GM08714 (cell line): ENCODE measurements around the gene SLC17A9.

Experiments
- H3K4me3 ChIP-seq: fragments of 200-500 bp; sonication (Bioruptor generic); 2 replicates; pipeline ENCODE4 v1.5.1; 2014; ENCODE audit warnings: mild to moderate bottlenecking, low read length, inconsistent platforms
- ZNF274 ChIP-seq: IDR thresholded peaks from 2 replicates; pipeline ENCODE4 v1.6.1; 2012; ENCODE audit warnings: mild to moderate bottlenecking, low read depth, low read length

SLC17A9 gene

GRCh38 chr20:62995898-62996595 lies 43.5 kb downstream of the SLC17A9 start:
- no peak for TF ChIP-seq ZNF274
- H3K4me3 ChIP-seq, result no peak overlapping the region

DNA sequence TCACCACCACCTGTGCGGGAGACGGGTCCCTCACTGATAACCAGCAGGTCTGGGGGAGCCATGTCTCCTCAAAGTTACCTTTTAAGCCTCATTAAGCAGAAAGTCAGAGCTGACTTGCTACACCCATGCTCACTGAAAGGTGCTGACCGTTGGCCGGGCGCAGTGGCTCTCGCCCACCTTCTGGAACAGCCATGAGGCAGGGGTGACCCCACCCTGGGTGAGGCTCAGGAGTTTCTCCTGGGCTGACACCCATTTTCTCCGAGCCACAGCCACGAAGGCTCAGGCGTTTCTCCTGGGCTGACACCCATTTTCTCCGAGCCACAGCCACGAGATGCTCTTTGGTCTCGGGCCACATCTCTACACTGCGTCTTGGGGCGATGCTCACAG lies 44.1 kb downstream of the SLC17A9 start:
- TF ChIP-seq ZNF274, result no peak
- no peak overlapping the region for H3K4me3 ChIP-seq

DNA sequence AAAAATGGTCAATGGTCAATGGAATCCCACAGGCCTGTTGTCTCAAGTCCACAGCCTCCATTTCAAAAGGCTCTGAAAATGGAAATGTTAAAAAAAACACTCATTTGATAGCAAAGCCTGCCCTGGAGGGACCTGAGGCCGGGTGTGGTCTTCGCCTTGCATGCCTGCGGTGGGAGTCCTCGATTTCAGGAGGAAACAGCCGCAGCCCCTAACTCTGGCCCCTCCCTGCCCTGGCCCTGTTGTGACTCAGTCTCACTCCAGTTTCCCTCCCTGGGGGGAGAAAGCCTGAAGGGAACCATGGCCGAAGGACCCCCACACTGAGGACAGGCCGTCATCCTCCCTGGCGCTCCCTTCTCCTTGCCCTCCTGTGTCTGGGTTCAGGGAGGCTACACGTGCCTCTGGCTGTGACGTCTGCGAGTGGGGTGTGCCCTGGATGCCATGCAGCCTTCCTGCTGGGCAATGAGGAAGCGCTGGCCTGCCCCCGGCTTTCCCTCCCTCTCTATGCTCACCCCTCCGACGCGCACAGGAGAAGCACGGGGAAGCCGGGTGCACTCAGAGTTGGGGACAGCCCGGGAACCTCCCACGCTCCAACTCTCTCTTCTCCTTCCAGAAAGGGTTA lies 45.0 kb downstream of the SLC17A9 start:
- no peak overlapping the region for H3K4me3 ChIP-seq
- TF ChIP-seq ZNF274, result no peak

DNA sequence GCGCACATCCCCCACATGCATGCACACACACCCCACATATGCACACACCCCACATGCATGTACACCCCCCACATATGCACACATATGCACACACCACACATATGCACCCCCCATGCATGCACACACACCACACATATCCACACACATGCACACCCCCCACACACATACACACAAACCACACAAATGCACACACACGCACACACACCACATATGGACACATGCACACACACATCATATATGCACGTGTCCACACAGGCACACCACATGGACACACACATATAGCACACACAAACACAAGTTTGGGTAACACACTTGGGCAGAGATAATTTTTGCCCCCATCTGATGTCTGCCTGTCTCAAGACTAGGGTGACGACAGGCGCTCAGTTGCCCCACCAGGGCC lies 45.9 kb downstream of the SLC17A9 start:
- TF ChIP-seq ZNF274, result no peak
- H3K4me3 ChIP-seq, result no peak overlapping the region

DNA sequence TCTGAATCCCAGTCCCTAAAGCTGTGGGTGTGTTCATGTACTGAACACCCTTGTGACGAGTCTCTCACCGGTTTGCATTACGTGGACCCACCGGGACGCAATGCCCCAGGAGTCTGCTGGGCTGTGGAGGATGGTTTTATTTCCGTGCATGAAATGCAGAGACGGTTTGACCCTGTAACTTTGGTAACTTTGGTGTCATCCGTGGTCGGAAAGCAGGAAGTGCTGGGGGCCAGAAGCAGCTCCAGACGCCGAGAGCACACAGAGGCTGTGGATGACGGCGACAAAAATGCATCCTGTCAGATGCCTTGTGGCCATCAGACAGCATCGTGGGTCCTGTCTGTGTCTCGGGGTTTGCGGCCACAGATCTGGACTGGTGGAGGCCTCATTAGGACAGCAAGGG lies 47.1 kb downstream of the SLC17A9 start:
- no peak for TF ChIP-seq ZNF274

GRCh38 chr20:63000036-63000435 lies 47.5 kb downstream of the SLC17A9 start:
- TF ChIP-seq ZNF274, result no peak
- no peak overlapping the region for H3K4me3 ChIP-seq

More for the DNA sequence above, 47.1 kb downstream of the SLC17A9 start:
- H3K4me3 ChIP-seq, result no peak overlapping the region

GRCh38 chr20:63000958-63001357 lies 48.4 kb downstream of the SLC17A9 start:
- TF ChIP-seq ZNF274, result no peak
- no peak overlapping the region for H3K4me3 ChIP-seq

- H3K4me3 ChIP-seq, result no peak overlapping the region
Measured at GRCh38 chr20:63002511-63002910, 50.0 kb downstream of the SLC17A9 start.

DNA sequence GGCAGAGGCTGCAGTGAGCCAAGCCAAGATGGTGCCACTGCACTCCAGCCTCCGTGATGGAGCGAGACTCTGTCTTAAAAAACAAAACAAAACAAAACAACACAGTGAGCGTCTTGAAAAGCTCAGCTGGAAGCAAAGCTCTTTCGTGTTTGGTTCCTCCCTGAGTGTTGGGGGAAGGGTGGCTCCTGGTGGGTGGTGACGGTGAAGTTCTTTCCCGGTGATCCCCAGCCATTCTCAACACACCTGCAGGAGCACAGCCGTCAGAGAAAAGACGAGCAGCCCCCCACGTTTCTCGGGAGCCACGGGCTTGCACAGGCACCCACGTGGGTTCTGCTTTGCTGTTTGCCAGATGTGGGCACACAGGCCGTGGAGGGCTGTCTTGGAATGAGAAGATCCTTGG lies 51.0 kb downstream of the SLC17A9 start:
- no peak overlapping the region for H3K4me3 ChIP-seq
- no peak for TF ChIP-seq ZNF274

More at GRCh38 chr20:63002511-63002910, 50.0 kb downstream of the SLC17A9 start:
- TF ChIP-seq ZNF274, result no peak

DNA sequence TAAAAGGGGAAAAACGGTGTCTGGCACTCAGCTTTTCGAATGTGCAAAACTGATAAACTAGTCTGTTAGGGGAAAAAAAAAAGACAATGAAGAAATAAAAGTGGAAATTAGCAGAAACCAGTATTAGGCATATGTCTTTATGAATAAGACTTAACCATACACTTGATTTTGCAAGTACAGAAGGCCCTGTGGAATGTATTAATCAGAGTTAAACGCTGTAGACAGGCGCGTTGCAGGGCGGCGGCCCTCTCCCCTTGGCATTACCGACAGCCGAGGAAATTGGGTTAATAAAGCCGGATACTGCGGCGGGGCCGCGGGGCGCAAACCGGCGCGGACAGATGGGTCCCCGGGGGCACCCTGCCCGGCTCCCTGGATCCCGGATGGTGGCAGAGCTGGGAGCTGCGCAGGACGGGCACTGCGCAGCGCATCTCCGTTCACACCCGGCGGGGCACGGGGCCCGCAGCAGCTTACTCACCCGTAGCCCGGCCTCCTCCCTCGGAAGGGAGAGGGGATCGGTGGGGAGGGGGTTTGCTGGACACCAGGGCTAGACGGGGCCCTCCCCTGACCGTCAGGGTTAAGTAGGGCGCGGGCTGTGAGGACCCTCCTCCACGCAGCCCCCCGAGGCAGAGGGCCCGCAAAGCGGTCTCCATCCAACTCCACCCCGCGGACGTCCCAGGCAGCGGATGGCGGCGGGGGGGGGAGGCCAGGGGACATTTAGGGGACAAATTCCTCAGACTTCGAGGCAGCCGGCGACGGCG lies 52.3 kb downstream of the SLC17A9 start:
- no peak for TF ChIP-seq ZNF274
- H3K4me3 ChIP-seq, result no peak overlapping the region

- no peak for TF ChIP-seq ZNF274
- no peak overlapping the region for H3K4me3 ChIP-seq
Measured at GRCh38 chr20:63005365-63005861, 52.9 kb downstream of the SLC17A9 start.

DNA sequence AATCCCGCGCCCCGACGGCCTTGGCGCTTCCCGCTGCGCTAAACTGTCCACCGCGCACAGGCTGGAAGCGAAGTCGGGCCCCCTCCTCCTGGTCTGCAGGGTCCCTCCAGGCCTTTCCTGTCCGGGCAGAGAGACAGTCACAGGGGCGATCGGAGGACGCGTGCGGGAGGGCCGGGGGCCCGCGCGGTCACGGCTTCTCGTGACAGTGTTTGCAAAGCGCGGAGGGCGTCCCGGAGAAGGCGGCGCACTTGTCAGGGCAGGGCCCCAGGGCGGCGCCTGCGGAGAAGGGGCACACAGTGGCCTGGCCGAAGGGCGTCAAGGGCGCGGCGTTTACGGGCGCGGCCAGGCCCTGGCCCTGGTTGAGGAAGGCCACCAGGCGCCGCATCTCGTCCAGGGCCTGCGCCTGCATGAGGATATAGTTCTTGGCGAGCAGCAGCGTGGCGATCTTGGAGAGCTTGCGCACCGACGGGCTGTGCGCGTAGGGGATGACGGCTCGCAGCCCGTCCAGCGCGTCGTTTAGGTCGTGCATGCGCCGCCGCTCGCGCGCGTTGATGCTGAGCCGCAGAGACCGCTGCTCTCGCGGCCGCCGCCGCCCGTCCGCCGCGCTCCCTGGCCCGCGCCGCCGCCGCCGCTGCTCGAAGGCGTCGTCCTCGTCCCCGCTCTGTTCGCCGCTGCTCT lies 53.5 kb downstream of the SLC17A9 start:
- no peak for TF ChIP-seq ZNF274
- no peak overlapping the region for H3K4me3 ChIP-seq

GRCh38 chr20:63006540-63007359 lies 54.2 kb downstream of the SLC17A9 start, which contains the start of gene BHLHE23:
BHLHE23 (minus strand) TSS chr20:63006964; CDS start chr20:63006774, 190 bp downstream.
- no peak within 1 kb of the TSS for H3K4me3 ChIP-seq
- TF ChIP-seq ZNF274, result no peak
